Activated CD4-positive, alpha-beta T cell treated with anti-CD3 and anti-CD28 coated beads, Interleukin-2, amount 50 U/mL, for 24 hours (primary cell): ENCODE measurements around the gene CXorf58.
A peak's percentile ranks its signal among the peaks of the same experiment; 100 is the strongest.
"Not testable (repeated sequence)": the region's sequence is repeated elsewhere in the genome, so short reads cannot be mapped to it uniquely, and the experiment has no call there.

Experiments
- DNase-seq, 2 donors: peaks; one replicate each; pipeline ENCODE4 v3.0.0-alpha.2; 2020; ENCODE audit warnings: low read depth in 1 of 2, low spot score in 1 of 2

The CXorf58 gene

GRCh38 chrX:23952984-23953907, 45.4 kb downstream of the CXorf58 start:
- DNase-seq, result peak; percentile 1 to 22

GRCh38 chrX:23953908-23954269, 46.1 kb downstream of the CXorf58 start:
- DNase-seq, result no peak

- DNase-seq, result no peak
Measured at GRCh38 chrX:23954396-23954795, 46.6 kb downstream of the CXorf58 start.

GRCh38 chrX:23959781-23960180, 52.0 kb downstream of the CXorf58 start:
- no peak for DNase-seq

GRCh38 chrX:23964191-23964590, 56.4 kb downstream of the CXorf58 start:
- no peak for DNase-seq

GRCh38 chrX:23965630-23966029, 57.8 kb downstream of the CXorf58 start:
- DNase-seq, result not testable (repeated sequence)

- no peak for DNase-seq
Measured at GRCh38 chrX:23978491-23978890, 70.7 kb downstream of the CXorf58 start.

- DNase-seq, result no peak
Measured at GRCh38 chrX:23980011-23980441, 72.2 kb downstream of the CXorf58 start.

- no peak for DNase-seq
Measured at GRCh38 chrX:23981222-23981621, 73.4 kb downstream of the CXorf58 start.

- no peak for DNase-seq
Measured at GRCh38 chrX:23981711-23982110, 73.9 kb downstream of the CXorf58 start.

- no peak for DNase-seq
Measured at GRCh38 chrX:23982891-23983290, 75.1 kb downstream of the CXorf58 start.
